ENCODE results near the gene DVL3. TPM values are rescaled to one million over a fixed set of nuclear protein-coding genes. Genes with fewer than 3 reads are reported as not detected.

Gene DVL3
- total RNA-seq, 1 donor from 2014 or later = 112 TPM

DNA sequence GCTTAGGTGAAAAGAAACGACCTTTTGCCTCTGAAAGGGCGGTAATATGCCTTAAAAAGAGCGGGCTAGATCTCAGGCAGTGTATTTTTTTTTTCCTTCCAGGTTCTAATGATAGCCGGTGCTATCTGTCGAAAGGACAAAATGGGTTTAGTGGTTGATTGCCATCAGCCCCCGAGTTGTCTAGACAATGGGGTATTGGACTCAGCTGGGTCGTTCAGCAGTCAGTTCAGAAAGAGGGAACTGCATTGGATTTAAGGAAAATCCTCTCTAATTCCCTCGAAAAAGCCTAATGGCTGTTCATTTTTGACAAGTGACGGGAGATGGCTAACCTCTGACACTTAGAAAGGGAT, 19.3 kb upstream of the DVL3 start:
- DNase-seq (ENCODE audit: low spot score, unreplicated experiment) = no peak
- peak overlapping the region; percentile 96 for H3K4me3 Mint-ChIP-seq (ENCODE audit: low read depth)
- H3K4me1 Mint-ChIP-seq (ENCODE audit: low read depth) = peaks cover 22% of the 10 kb centered on the region
- no peaks in the 10 kb centered on the region for H3K9me3 Mint-ChIP-seq (ENCODE audit: low read depth)
- H3K27me3 Mint-ChIP-seq = no peaks in the 10 kb centered on the region
- H3K27ac Mint-ChIP-seq = peak overlapping the region; percentile 93
- TF ChIP-seq, protein P1, sequence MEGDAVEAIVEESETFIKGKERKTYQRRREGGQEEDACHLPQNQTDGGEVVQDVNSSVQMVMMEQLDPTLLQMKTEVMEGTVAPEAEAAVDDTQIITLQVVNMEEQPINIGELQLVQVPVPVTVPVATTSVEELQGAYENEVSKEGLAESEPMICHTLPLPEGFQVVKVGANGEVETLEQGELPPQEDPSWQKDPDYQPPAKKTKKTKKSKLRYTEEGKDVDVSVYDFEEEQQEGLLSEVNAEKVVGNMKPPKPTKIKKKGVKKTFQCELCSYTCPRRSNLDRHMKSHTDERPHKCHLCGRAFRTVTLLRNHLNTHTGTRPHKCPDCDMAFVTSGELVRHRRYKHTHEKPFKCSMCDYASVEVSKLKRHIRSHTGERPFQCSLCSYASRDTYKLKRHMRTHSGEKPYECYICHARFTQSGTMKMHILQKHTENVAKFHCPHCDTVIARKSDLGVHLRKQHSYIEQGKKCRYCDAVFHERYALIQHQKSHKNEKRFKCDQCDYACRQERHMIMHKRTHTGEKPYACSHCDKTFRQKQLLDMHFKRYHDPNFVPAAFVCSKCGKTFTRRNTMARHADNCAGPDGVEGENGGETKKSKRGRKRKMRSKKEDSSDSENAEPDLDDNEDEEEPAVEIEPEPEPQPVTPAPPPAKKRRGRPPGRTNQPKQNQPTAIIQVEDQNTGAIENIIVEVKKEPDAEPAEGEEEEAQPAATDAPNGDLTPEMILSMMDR (IDR thresholded peaks at IDR 0.05; ENCODE audit: unreplicated experiment) = no peak
- H3K36me3 Mint-ChIP-seq (ENCODE audit: insufficient read depth) = peaks cover 3% of the 10 kb centered on the region

DNA sequence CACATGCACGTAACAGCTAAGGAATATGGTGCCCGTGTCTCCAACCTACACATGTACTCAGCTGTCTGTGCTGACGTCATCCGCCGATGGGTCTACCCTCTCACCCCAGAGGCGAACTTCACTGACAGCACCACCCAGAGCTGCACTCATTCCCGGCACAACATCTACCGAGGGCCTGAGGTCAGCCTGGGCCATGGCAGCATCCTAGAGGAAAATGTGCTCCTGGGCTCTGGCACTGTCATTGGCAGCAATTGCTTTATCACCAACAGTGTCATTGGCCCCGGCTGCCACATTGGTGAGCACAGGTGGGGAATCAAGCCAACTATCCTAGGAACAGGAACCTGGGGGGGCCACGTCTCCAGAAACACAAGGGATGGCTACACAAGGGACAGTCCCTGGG, 14.7 kb upstream of the DVL3 start:
- TF ChIP-seq, protein P1 (IDR thresholded peaks at IDR 0.05; ENCODE audit: unreplicated experiment) = no peak
- H3K4me1 Mint-ChIP-seq (ENCODE audit: low read depth) = peaks cover 14% of the 10 kb centered on the region
- H3K27me3 Mint-ChIP-seq = no peaks in the 10 kb centered on the region
- no peak overlapping the region for H3K27ac Mint-ChIP-seq
- no peak overlapping the region for H3K4me3 Mint-ChIP-seq (ENCODE audit: low read depth)
- H3K36me3 Mint-ChIP-seq (ENCODE audit: insufficient read depth) = peaks cover 11% of the 10 kb centered on the region
- H3K9me3 Mint-ChIP-seq (ENCODE audit: low read depth) = no peaks in the 10 kb centered on the region
- DNase-seq (ENCODE audit: low spot score, unreplicated experiment) = no peak

DNA sequence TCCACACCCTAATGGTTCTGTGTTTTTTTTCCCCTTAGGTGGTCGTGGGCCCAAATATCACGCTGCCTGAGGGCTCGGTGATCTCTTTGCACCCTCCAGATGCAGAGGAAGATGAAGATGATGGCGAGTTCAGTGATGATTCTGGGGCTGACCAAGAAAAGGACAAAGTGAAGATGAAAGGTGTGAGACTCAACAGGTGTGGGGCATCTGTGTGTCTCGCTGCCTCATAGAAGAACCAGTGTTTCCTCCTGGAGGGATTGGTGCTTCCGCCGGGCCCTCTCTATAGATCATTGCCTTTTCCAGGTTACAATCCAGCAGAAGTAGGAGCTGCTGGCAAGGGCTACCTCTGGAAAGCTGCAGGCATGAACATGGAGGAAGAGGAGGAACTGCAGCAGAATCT, 13.0 kb upstream of the DVL3 start:
- Mint-ChIP-seq H3K27ac (peak overlapping the region; percentile 24), H3K27me3 (no peaks in the 10 kb centered on the region), H3K9me3 (ENCODE audit: low read depth) (no peaks in the 10 kb centered on the region), H3K4me3 (ENCODE audit: low read depth) (no peak overlapping the region), H3K36me3 (ENCODE audit: insufficient read depth) (peaks cover 11% of the 10 kb centered on the region), H3K4me1 (ENCODE audit: low read depth) (no peaks in the 10 kb centered on the region)
- TF ChIP-seq, protein P1 (IDR thresholded peaks at IDR 0.05; ENCODE audit: unreplicated experiment) = no peak
- DNase-seq (ENCODE audit: low spot score, unreplicated experiment) = no peak

DNA sequence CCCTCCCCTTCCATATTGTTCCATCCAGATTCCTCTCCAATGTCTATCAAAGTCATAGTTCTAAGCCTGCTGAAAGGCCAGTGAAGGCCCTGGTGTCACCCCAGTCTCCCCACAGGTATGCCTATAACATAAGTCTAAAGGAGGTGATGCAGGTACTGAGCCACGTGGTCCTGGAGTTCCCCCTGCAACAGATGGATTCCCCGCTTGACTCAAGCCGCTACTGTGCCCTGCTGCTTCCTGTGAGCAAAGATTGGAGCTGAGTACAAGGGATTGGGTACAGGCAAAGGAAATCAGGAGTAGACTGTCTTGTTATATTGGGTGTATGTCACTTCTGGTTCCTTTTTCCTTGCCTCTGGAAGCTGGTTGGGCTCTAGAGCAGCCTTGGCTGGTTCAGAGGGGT, 11.8 kb upstream of the DVL3 start:
- Mint-ChIP-seq H3K27me3 (no peaks in the 10 kb centered on the region), H3K9me3 (ENCODE audit: low read depth) (no peaks in the 10 kb centered on the region), H3K27ac (no peak overlapping the region), H3K4me3 (ENCODE audit: low read depth) (no peak overlapping the region), H3K36me3 (ENCODE audit: insufficient read depth) (peaks cover 11% of the 10 kb centered on the region), H3K4me1 (ENCODE audit: low read depth) (no peaks in the 10 kb centered on the region)
- TF ChIP-seq, protein P1 (IDR thresholded peaks at IDR 0.05; ENCODE audit: unreplicated experiment) = no peak
- no peak for DNase-seq (ENCODE audit: low spot score, unreplicated experiment)

DNA sequence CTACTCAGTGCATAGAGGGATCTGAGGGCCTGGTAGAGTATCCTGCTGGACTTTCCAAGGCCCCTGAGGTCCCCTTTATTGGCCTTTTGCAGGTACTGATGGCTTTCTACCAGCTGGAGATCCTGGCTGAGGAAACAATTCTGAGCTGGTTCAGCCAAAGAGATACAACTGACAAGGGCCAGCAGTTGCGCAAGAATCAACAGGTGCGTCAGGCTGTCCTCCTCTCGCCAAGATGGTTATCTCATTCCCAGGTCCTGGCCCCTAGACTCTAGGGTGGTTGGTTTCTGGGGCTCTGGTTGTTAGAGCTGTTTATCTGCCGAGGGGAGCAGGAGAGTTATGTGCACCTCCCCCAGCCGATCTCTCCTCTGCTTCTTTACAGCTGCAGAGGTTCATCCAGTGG, 10.7 kb upstream of the DVL3 start:
- H3K9me3 Mint-ChIP-seq (ENCODE audit: low read depth) = no peaks in the 10 kb centered on the region
- no peaks in the 10 kb centered on the region for H3K4me1 Mint-ChIP-seq (ENCODE audit: low read depth)
- H3K36me3 Mint-ChIP-seq (ENCODE audit: insufficient read depth) = peaks cover 11% of the 10 kb centered on the region
- TF ChIP-seq, protein P1 (IDR thresholded peaks at IDR 0.05; ENCODE audit: unreplicated experiment) = no peak
- no peak overlapping the region for H3K4me3 Mint-ChIP-seq (ENCODE audit: low read depth)
- no peak overlapping the region for H3K27ac Mint-ChIP-seq
- DNase-seq (ENCODE audit: low spot score, unreplicated experiment) = no peak
- no peaks in the 10 kb centered on the region for H3K27me3 Mint-ChIP-seq
